ENCODE data around the gene EPB41. TPM values are rescaled to one million over a fixed set of nuclear protein-coding genes. Genes with fewer than 3 reads are reported as not detected.

Gene EPB41
- total and polyA plus RNA-seq, 2 experiments from 2014 or later: 26.8 to 112 TPM

DNA sequence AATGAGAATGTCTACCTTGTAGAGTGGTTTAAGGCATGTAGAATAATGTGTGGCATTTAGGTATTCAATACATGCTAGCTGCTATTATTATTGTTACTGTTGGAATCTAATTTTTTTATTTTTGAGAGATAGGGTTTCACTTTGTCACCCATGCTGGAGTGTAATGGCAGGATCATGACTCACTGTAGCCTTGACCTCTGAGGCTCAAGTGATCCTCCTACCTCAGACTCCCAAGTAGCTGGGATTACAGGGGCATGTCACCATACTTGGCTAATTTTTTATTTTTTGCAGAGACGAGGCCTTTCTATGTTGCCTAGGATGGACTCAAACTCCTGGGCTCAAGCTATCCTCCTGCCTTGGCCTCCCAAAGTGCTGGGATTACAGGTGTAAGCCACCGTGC, 61.9 kb downstream of the EPB41 start:
- Histone ChIP-seq H2AFZ (no peak overlapping the region), H3F3A (replicated peaks; ENCODE audit: low read depth) (no peaks in the 10 kb centered on the region), H3K79me2 (replicated peaks; ENCODE audit: insufficient read depth) (peaks cover 28% of the 10 kb centered on the region), H3K9me2 (ENCODE audit: insufficient read depth) (no peaks in the 10 kb centered on the region), H4K20me1 (replicated peaks; ENCODE audit: insufficient read depth) (no peaks in the 10 kb centered on the region; the same call in 1 of the 2 replicates), H3K36me3 (ENCODE audit: insufficient read depth) (no peaks in the 10 kb centered on the region), H3K4me1 (ENCODE audit: insufficient read depth) (no peaks in the 10 kb centered on the region), H3K27me3 (ENCODE audit: insufficient read depth) (no peaks in the 10 kb centered on the region), H3K4me2 (no peak overlapping the region), H3K27ac (ENCODE audit: low read depth) (no peak overlapping the region), H3K4me3 (no peak overlapping the region)
- no peaks in the 10 kb centered on the region for H3K36me3 Mint-ChIP-seq (ENCODE audit: low read depth)
- H3K9me3 Mint-ChIP-seq: no peaks in the 10 kb centered on the region
- H3K4me3 Mint-ChIP-seq: no peak overlapping the region
- no peaks in the 10 kb centered on the region for H3K27me3 Mint-ChIP-seq (ENCODE audit: insufficient read depth, low read depth, poor library complexity)
- no peak for DNase-seq (ENCODE audit: low spot score)
- peaks cover 13% of the 10 kb centered on the region for H3K4me1 Mint-ChIP-seq
- TF ChIP-seq EZH2phosphoT487 (IDR thresholded peaks at IDR 0.05; ENCODE audit: unreplicated experiment): no peak
- no peak for TF ChIP-seq EZH2 (IDR thresholded peaks at IDR 0.05; ENCODE audit: low read depth, unreplicated experiment)
- TF ChIP-seq JUNB (IDR thresholded peaks at IDR 0.05; ENCODE audit: unreplicated experiment): no peak
- no peak for TF ChIP-seq NANOG (IDR thresholded peaks at IDR 0.05; ENCODE audit: borderline replicate concordance)
- TF ChIP-seq, protein P1, sequence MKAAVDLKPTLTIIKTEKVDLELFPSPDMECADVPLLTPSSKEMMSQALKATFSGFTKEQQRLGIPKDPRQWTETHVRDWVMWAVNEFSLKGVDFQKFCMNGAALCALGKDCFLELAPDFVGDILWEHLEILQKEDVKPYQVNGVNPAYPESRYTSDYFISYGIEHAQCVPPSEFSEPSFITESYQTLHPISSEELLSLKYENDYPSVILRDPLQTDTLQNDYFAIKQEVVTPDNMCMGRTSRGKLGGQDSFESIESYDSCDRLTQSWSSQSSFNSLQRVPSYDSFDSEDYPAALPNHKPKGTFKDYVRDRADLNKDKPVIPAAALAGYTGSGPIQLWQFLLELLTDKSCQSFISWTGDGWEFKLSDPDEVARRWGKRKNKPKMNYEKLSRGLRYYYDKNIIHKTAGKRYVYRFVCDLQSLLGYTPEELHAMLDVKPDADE (IDR thresholded peaks at IDR 0.05): no peak
- TF ChIP-seq POLR2AphosphoS5 (IDR thresholded peaks at IDR 0.05; ENCODE audit: low read depth): no peak
- TF ChIP-seq ZNF114 (CRISPR knock-in tag; IDR thresholded peaks at IDR 0.05): no peak
- TF ChIP-seq ZNF331 (CRISPR knock-in tag; IDR thresholded peaks at IDR 0.05; ENCODE audit: low read depth): no peak
- TF ChIP-seq CREB1 (CRISPR knock-in tag; IDR thresholded peaks at IDR 0.05; ENCODE audit: low read depth): no peak
- TF ChIP-seq, protein P2, sequence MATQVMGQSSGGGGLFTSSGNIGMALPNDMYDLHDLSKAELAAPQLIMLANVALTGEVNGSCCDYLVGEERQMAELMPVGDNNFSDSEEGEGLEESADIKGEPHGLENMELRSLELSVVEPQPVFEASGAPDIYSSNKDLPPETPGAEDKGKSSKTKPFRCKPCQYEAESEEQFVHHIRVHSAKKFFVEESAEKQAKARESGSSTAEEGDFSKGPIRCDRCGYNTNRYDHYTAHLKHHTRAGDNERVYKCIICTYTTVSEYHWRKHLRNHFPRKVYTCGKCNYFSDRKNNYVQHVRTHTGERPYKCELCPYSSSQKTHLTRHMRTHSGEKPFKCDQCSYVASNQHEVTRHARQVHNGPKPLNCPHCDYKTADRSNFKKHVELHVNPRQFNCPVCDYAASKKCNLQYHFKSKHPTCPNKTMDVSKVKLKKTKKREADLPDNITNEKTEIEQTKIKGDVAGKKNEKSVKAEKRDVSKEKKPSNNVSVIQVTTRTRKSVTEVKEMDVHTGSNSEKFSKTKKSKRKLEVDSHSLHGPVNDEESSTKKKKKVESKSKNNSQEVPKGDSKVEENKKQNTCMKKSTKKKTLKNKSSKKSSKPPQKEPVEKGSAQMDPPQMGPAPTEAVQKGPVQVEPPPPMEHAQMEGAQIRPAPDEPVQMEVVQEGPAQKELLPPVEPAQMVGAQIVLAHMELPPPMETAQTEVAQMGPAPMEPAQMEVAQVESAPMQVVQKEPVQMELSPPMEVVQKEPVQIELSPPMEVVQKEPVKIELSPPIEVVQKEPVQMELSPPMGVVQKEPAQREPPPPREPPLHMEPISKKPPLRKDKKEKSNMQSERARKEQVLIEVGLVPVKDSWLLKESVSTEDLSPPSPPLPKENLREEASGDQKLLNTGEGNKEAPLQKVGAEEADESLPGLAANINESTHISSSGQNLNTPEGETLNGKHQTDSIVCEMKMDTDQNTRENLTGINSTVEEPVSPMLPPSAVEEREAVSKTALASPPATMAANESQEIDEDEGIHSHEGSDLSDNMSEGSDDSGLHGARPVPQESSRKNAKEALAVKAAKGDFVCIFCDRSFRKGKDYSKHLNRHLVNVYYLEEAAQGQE (IDR thresholded peaks at IDR 0.05; ENCODE audit: unreplicated experiment): no peak
- TF ChIP-seq, protein P3, sequence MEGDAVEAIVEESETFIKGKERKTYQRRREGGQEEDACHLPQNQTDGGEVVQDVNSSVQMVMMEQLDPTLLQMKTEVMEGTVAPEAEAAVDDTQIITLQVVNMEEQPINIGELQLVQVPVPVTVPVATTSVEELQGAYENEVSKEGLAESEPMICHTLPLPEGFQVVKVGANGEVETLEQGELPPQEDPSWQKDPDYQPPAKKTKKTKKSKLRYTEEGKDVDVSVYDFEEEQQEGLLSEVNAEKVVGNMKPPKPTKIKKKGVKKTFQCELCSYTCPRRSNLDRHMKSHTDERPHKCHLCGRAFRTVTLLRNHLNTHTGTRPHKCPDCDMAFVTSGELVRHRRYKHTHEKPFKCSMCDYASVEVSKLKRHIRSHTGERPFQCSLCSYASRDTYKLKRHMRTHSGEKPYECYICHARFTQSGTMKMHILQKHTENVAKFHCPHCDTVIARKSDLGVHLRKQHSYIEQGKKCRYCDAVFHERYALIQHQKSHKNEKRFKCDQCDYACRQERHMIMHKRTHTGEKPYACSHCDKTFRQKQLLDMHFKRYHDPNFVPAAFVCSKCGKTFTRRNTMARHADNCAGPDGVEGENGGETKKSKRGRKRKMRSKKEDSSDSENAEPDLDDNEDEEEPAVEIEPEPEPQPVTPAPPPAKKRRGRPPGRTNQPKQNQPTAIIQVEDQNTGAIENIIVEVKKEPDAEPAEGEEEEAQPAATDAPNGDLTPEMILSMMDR (conservative IDR thresholded peaks at IDR 0.05; ENCODE audit: low read depth in 2 of 2): no peak
- ATAC-seq: no peak
- H3K27ac Mint-ChIP-seq: no peak overlapping the region
